ENCODE measurements around the gene RDH16.

The RDH16 gene

DNA sequence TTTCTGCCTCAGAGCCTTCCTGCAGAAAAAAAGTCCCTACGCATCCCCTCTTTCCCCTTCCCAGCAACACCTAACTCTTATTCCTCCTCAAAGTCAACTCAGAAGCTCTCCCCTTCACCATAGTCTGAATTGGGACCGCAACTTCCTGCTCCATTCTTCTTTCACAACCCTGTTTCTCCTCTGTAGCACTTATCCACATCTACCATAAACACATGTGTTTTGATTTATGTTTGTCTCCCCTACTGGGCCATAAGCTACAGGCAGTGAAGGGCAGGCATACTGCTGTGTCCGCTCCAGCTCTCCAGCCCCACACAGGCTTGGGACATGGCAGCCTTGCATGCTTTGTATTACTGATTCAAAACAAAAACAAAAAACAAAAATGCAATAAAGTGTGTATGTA is 29.1 kb downstream of the RDH16 start:
- H3K23ac ChIP-seq (ENCODE audit: low read length): no peak overlapping the region
- no CpG with 5 or more reads among the region's 3 CpGs for WGBS (ENCODE audit: extremely low coverage, insufficient coverage, insufficient read length)
- DNase-seq: no peak

DNA sequence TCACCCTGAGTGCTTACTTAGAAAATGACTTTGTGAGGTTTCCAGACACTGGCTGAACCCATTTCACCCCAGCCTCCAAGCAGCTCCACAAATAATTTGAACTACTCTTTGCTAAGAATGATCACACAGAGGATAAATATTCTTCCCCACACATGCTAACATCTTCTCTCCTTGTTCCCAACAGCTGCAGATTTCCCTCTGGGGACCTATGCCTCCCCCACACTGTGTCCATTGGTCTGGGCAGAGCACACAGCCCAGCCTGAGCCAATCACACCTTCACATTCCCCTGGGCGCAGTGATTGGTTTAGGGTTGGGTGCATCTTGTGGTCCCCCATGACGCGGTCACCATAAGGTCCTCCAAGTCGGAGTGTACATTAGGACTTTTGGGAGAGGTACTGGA is 30.1 kb downstream of the RDH16 start:
- no peak overlapping the region for H3K27ac ChIP-seq (ENCODE audit: low read depth, low read length)
- no peak for DNase-seq
- H3K4ac ChIP-seq (ENCODE audit: low read depth, low read length): no peak overlapping the region
- no peak overlapping the region for H3K4me2 ChIP-seq (ENCODE audit: low read length)
- H3K18ac ChIP-seq (ENCODE audit: low read length): no peak overlapping the region
- peaks cover 5% of the 10 kb centered on the region for H3K79me1 ChIP-seq (ENCODE audit: low read length)
- H3K4me3 ChIP-seq (ENCODE audit: low read depth, low read length): no peak overlapping the region
- no peaks in the 10 kb centered on the region for H3K27me3 ChIP-seq (ENCODE audit: insufficient read depth, low read length)
- H4K91ac ChIP-seq (ENCODE audit: low read depth, low read length): no peak overlapping the region
- no peak overlapping the region for H4K8ac ChIP-seq (ENCODE audit: low read depth, low read length)
- H4K12ac ChIP-seq (ENCODE audit: low read depth, low read length): no peak overlapping the region
- no peak overlapping the region for H3K9ac ChIP-seq (ENCODE audit: low read length)
- no CpG with 5 or more reads among the region's 4 CpGs for WGBS (ENCODE audit: extremely low coverage, insufficient coverage, insufficient read length)
- H3K36me3 ChIP-seq (ENCODE audit: control insufficient read depth in 1 of 2, insufficient read depth in 2 of 2, low read length in 2 of 2): no peaks in the 10 kb centered on the region
- H3K79me2 ChIP-seq (ENCODE audit: control insufficient read depth, insufficient read depth, low read length, poor library complexity): no peaks in the 10 kb centered on the region
- H3K14ac ChIP-seq (ENCODE audit: low read length): no peak overlapping the region
- H3K4me1 ChIP-seq (ENCODE audit: control insufficient read depth in 1 of 2, insufficient read depth in 2 of 2, low read length in 2 of 2): peaks cover 8 to 9% of the 10 kb centered on the region in 2 experiments
- no peak overlapping the region for H2AK5ac ChIP-seq (ENCODE audit: low read length)
- H3K23ac ChIP-seq (ENCODE audit: low read length): no peak overlapping the region
- H3K9me3 ChIP-seq (ENCODE audit: insufficient read depth, low read depth, low read length): no peaks in the 10 kb centered on the region
- no peak overlapping the region for H2BK120ac ChIP-seq (ENCODE audit: insufficient read depth, low read length, poor library complexity)
- H2BK12ac ChIP-seq (ENCODE audit: low read length): no peak overlapping the region
- no peak overlapping the region for H2BK5ac ChIP-seq (ENCODE audit: low read depth, low read length, poor library complexity)
- no peak overlapping the region for H2AFZ ChIP-seq (ENCODE audit: insufficient read depth, low read length, poor library complexity)

More for the DNA sequence above, 29.1 kb downstream of the RDH16 start:
- no peak overlapping the region for H3K27ac ChIP-seq (ENCODE audit: low read depth, low read length)
- no peaks in the 10 kb centered on the region for H3K27me3 ChIP-seq (ENCODE audit: insufficient read depth, low read length)
- H3K4me2 ChIP-seq (ENCODE audit: low read length): no peak overlapping the region
- H3K4me1 ChIP-seq (ENCODE audit: control insufficient read depth in 1 of 2, insufficient read depth in 2 of 2, low read length in 2 of 2): peaks cover 8 to 14% of the 10 kb centered on the region in 2 experiments
- no peak overlapping the region for H2AK5ac ChIP-seq (ENCODE audit: low read length)
- H3K79me2 ChIP-seq (ENCODE audit: control insufficient read depth, insufficient read depth, low read length, poor library complexity): no peaks in the 10 kb centered on the region
- no peak overlapping the region for H2AFZ ChIP-seq (ENCODE audit: insufficient read depth, low read length, poor library complexity)
- no peak overlapping the region for H2BK120ac ChIP-seq (ENCODE audit: insufficient read depth, low read length, poor library complexity)
- H4K91ac ChIP-seq (ENCODE audit: low read depth, low read length): no peak overlapping the region
- H3K4me3 ChIP-seq (ENCODE audit: low read depth, low read length): no peak overlapping the region
- no peak overlapping the region for H3K9ac ChIP-seq (ENCODE audit: low read length)
- no peak overlapping the region for H2BK5ac ChIP-seq (ENCODE audit: low read depth, low read length, poor library complexity)
- no peaks in the 10 kb centered on the region for H3K9me3 ChIP-seq (ENCODE audit: insufficient read depth, low read depth, low read length)
- H3K18ac ChIP-seq (ENCODE audit: low read length): no peak overlapping the region
- no peak overlapping the region for H3K4ac ChIP-seq (ENCODE audit: low read depth, low read length)
- H4K12ac ChIP-seq (ENCODE audit: low read depth, low read length): no peak overlapping the region
- H4K8ac ChIP-seq (ENCODE audit: low read depth, low read length): no peak overlapping the region
- peaks cover 5% of the 10 kb centered on the region for H3K79me1 ChIP-seq (ENCODE audit: low read length)
- H3K36me3 ChIP-seq (ENCODE audit: control insufficient read depth in 1 of 2, insufficient read depth in 2 of 2, low read length in 2 of 2): no peaks in the 10 kb centered on the region
- H3K14ac ChIP-seq (ENCODE audit: low read length): no peak overlapping the region
- no peak overlapping the region for H2BK12ac ChIP-seq (ENCODE audit: low read length)

DNA sequence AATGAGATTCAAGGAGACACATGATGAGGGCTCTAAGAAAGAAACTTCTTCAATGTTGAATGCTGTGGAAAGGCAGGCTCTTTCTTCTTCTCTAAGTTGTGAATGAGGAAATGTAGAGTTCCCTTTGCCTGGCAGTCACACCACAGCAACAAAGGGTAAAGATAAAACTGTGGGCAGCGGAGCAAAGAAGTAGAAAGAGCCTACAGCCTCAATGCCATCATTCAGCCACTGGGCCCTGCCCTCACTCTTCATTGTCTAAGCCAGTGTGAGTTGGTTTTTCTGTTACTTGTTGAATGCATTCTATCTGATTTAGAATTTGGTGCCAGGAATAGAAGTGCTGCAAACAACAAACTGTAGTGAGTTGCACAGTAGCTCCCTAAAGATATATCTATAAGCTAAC is 35.4 kb downstream of the RDH16 start:
- H3K14ac ChIP-seq (ENCODE audit: low read length): no peak overlapping the region
- WGBS (ENCODE audit: extremely low coverage, insufficient coverage, insufficient read length): no CpG with 5 or more reads among the region's 1 CpG
- H3K79me2 ChIP-seq (ENCODE audit: control insufficient read depth, insufficient read depth, low read length, poor library complexity): no peaks in the 10 kb centered on the region
- no peak overlapping the region for H2BK5ac ChIP-seq (ENCODE audit: low read depth, low read length, poor library complexity)
- no peak overlapping the region for H3K4me2 ChIP-seq (ENCODE audit: low read length)
- H2BK12ac ChIP-seq (ENCODE audit: low read length): no peak overlapping the region
- no peak for DNase-seq
- H2BK120ac ChIP-seq (ENCODE audit: insufficient read depth, low read length, poor library complexity): no peak overlapping the region
- no peak overlapping the region for H3K9ac ChIP-seq (ENCODE audit: low read length)
- no peak overlapping the region for H4K91ac ChIP-seq (ENCODE audit: low read depth, low read length)
- no peaks in the 10 kb centered on the region for H3K4me1 ChIP-seq (ENCODE audit: control insufficient read depth in 1 of 2, insufficient read depth in 2 of 2, low read length in 2 of 2)
- H3K23ac ChIP-seq (ENCODE audit: low read length): no peak overlapping the region
- no peaks in the 10 kb centered on the region for H3K27me3 ChIP-seq (ENCODE audit: insufficient read depth, low read length)
- H3K18ac ChIP-seq (ENCODE audit: low read length): no peak overlapping the region
- H4K12ac ChIP-seq (ENCODE audit: low read depth, low read length): no peak overlapping the region
- H2AFZ ChIP-seq (ENCODE audit: insufficient read depth, low read length, poor library complexity): no peak overlapping the region
- no peaks in the 10 kb centered on the region for H3K9me3 ChIP-seq (ENCODE audit: insufficient read depth, low read depth, low read length)
- H3K4me3 ChIP-seq (ENCODE audit: low read depth, low read length): no peak overlapping the region
- no peak overlapping the region for H2AK5ac ChIP-seq (ENCODE audit: low read length)
- no peaks in the 10 kb centered on the region for H3K36me3 ChIP-seq (ENCODE audit: control insufficient read depth in 1 of 2, insufficient read depth in 2 of 2, low read length in 2 of 2)
- no peak overlapping the region for H3K27ac ChIP-seq (ENCODE audit: low read depth, low read length)
- no peaks in the 10 kb centered on the region for H3K79me1 ChIP-seq (ENCODE audit: low read length)
- no peak overlapping the region for H4K8ac ChIP-seq (ENCODE audit: low read depth, low read length)
- no peak overlapping the region for H3K4ac ChIP-seq (ENCODE audit: low read depth, low read length)

DNA sequence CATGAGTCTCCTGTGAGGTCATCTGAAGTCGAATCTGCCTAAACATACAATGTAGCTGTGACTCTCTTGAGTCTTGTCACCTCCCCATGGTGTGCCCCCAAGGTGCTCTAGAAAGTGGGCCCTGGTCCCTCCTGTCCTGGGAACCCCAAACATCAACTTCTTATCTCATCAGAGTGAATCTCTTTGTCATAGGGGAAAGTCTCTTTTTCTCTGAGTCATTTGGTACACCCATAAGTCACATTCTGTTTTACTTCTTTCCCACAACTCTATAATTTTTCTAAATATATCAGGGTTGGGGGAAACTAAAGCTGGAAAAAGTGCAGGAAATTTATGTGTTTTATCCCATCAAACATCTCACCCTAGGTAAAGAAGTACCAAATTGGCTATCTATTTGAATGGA is 36.1 kb downstream of the RDH16 start:
- WGBS (ENCODE audit: extremely low coverage, insufficient coverage, insufficient read length): no CpG with 5 or more reads among the region's 1 CpG
- Histone ChIP-seq H3K18ac (ENCODE audit: low read length) (no peak overlapping the region), H3K79me2 (ENCODE audit: control insufficient read depth, insufficient read depth, low read length, poor library complexity) (no peaks in the 10 kb centered on the region), H3K4ac (ENCODE audit: low read depth, low read length) (no peak overlapping the region), H4K91ac (ENCODE audit: low read depth, low read length) (no peak overlapping the region), H3K23ac (ENCODE audit: low read length) (no peak overlapping the region), H2BK120ac (ENCODE audit: insufficient read depth, low read length, poor library complexity) (no peak overlapping the region), H3K36me3 (ENCODE audit: control insufficient read depth in 1 of 2, insufficient read depth in 2 of 2, low read length in 2 of 2) (no peaks in the 10 kb centered on the region), H4K8ac (ENCODE audit: low read depth, low read length) (no peak overlapping the region), H3K14ac (ENCODE audit: low read length) (no peak overlapping the region), H3K27ac (ENCODE audit: low read depth, low read length) (no peak overlapping the region), H3K9ac (ENCODE audit: low read length) (no peak overlapping the region), H2BK12ac (ENCODE audit: low read length) (no peak overlapping the region), H4K12ac (ENCODE audit: low read depth, low read length) (no peak overlapping the region), H3K27me3 (ENCODE audit: insufficient read depth, low read length) (no peaks in the 10 kb centered on the region), H3K9me3 (ENCODE audit: insufficient read depth, low read depth, low read length) (no peaks in the 10 kb centered on the region), H3K4me1 (ENCODE audit: control insufficient read depth in 1 of 2, insufficient read depth in 2 of 2, low read length in 2 of 2) (no peaks in the 10 kb centered on the region), H2AFZ (ENCODE audit: insufficient read depth, low read length, poor library complexity) (no peak overlapping the region), H3K79me1 (ENCODE audit: low read length) (no peaks in the 10 kb centered on the region), H2AK5ac (ENCODE audit: low read length) (no peak overlapping the region), H3K4me2 (ENCODE audit: low read length) (no peak overlapping the region), H3K4me3 (ENCODE audit: low read depth, low read length) (no peak overlapping the region), H2BK5ac (ENCODE audit: low read depth, low read length, poor library complexity) (no peak overlapping the region)
- DNase-seq: no peak
